HG03439 (cell line): ENCODE measurements around the gene NOM1.
"Not testable (repeated sequence)": the region's sequence is repeated elsewhere in the genome, so short reads cannot be mapped to it uniquely, and the experiment has no call there.

ENCODE experiments used
- ATAC-seq: cut with Tn5 transposase; IDR thresholded peaks from one replicate; pipeline ENCODE4 v1.9.1; 2021; ENCODE audit warnings: mild to moderate bottlenecking, moderate library complexity; ENCODE audit not compliant: unreplicated experiment

NOM1 gene

DNA sequence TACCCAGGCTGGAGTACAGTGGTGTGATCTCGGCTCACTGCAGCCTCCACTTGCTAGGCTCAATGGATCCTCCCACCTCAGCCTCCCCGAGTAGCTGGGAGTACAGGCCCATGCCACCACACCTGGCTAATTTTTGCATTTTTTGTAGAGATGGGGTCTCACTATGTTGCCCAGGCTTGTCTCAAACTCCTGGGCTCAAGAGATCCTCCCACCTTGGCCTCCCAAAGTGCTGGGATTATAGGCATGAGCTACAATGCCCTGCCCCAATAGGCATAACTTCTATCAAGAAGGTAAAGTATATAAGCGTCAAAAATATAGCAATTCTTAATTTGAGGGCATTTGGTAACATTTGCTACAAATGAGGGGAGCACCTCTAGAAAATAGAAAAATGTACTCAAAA is 12.7 kb upstream of the NOM1 start:
- not testable (repeated sequence) for ATAC-seq

DNA sequence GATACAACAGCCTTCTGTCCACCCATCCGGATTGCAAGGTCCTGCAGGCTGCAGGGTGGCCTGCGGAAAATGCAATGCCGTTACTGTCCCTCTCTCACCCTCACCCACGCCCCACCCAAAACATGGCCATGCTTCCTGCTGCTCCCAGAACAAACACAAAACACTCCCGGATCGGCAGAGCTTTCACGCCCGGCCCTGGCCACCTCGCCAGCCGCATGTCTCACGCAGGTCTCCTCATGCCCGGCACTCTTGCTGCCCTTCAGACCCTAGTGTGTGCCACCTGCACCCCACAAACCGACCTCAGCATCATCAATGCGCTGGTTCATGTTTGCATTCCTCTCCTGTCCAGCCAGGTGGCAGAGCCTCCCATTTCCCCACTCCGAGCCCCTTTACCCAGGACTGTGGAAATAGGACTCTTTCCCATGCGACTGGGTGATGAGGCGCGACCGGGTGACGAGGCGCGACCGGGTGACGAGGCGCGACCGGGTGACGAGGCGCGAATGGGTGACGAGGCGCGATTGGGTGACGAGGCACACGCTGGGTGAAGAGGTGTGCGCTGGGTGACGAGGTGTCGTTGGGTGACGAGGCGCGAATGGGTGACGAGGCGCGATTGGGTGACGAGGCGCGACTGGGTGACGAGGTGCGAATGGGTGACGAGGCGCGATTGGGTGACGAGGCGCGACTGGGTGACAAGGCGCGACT is 8.9 kb upstream of the NOM1 start:
- ATAC-seq: no peak

DNA sequence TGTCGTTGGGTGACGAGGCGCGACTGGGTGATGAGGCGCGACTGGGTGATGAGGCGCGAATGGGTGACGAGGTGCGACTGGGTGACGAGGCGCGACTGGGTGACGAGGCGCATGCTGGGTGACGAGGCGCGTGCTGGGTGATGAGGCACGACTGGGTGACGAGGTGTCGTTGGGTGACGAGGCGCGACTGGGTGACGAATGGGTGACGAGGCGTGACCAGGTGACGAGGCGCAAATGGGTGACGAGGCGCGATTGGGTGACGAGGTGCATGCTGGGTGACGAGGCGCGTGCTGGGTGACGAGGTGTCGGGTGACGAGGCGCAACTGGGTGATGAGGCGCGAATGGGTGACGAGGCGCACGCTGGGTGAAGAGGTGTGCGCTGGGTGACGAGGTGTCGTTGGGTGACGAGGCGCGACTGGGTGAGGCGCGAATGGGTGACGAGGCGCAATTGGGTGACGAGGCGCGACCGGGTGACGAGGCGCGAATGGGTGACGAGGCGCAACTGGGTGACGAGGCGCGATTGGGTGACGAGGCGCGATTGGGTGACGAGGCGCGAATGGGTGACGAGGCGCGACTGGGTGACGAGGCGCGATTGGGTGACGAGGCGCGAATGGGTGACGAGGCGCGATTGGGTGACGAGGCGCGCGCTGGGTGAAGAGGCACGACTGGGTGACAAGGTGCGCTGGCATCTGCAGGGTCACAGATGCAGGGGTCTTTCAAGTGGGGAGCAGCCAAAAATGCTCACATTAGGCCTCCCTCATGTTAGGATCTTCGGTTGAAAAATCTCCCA is 7.9 kb upstream of the NOM1 start:
- no peak for ATAC-seq

DNA sequence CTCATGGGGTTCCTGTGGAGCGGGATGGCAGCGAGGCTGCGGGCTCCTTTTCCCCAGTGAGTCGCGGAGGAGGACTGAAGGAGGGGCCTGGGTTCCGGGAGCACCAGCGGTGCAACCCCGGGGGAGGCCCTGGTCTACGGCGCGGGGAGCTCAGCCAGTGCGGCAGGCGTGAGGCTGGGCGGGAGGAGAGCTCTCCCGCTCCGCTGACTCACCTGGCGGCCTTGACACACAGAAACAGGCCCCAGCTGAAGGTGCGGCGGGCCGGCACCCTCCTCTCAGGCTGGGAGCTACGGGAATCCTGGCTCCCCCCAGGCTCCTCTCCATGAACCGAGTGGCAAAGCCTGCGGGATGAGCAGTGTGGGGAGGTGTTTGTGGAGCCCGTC is 6.8 kb upstream of the NOM1 start:
- ATAC-seq: no peak

DNA sequence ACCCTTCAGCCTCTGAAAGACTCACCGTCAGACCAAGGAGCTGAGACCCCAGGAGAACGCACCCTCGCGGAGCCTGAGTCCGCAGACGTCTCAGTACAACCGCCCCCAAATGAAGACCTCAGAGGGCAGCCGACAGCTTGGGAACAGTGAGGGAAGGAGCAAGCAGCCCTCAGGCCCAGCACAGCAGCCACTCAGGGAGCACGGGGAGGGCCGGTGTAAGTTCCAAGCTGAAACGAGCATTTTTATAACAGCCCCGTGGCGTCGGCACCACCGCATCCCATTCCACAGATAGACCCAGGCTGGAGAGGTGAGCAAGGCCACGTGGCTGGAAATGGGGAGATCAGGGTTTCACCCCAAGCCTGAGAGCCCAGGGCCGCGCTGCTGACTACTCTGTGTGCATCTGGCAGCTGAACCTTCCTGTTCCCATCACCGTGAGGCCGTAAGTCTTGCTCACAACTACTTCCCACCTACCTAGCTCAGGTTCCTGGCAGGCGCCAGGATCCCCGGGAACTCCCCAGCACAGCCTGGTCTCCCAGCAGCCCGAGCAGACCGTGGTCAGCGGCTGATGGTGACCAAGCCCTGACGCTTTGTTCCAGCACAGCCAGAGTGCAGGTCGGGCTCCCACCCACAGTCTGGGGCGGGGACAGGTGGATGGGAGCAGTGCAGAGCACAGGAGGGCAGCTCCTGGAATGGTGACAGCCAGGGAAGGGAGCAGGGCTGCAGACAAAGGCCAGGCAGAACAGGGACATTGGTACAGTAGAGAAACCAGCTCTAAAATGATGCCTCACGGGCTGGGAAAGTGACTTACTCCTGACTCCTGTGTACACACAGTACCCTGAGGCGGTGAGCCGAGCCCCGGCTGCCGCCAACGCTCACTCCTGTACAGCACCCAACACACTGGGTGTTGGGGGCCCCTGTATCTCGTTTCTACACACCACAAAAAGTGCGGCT is 6.1 kb upstream of the NOM1 start:
- no peak for ATAC-seq

DNA sequence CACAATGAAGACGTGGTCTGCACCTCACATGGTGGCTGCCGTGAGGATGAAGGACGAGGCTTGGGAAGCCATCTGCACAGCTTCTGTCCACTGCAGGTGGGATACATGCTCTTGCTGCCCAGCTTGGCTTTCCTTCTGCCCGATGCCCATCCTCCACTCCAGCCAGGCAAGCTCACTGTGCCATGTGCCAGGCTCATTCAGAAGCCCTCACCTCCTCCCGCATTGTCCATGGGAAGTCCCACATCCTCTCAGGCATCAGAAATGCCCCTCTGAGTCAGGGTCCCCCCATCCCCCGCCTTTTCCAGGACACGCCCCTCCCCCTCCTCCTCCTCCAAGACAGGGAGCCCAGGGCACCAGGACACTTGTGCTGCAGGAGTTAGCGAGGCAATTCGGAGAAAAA is 4.6 kb upstream of the NOM1 start:
- no peak for ATAC-seq

DNA sequence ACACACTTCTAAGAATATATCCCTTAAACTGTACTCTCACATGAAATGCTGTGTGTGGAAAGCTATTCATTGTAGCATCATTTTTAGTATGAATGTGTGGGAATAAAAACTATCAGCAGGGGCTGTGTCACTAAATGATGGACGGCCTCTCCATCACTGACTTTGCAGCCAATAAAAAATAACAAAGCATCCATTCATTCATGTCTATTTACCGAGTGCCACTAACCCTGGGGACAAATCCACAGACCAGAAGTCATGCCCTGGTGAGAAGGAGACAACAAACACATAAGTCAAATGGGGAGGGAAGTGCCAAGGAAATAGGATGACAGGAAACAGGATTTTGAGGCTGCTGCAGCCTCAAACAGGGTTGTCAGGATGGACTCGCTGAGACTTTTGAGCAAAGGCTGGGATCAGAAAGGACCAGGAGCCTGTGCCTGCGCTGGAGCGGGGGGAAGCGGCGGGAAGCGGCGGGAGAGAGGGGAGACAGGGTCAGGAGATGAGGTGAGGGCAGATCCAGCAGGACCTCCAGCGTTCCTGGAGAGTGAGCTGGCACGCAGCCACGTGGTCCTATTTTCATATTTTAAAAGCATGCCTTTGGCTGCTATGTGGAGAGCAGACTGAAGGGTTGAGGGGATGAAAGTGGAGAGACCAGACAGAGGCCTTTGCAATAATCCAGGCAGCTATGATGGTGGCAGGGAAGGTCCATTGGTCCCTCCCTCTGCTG is 2.2 kb upstream of the NOM1 start:
- ATAC-seq: no peak

DNA sequence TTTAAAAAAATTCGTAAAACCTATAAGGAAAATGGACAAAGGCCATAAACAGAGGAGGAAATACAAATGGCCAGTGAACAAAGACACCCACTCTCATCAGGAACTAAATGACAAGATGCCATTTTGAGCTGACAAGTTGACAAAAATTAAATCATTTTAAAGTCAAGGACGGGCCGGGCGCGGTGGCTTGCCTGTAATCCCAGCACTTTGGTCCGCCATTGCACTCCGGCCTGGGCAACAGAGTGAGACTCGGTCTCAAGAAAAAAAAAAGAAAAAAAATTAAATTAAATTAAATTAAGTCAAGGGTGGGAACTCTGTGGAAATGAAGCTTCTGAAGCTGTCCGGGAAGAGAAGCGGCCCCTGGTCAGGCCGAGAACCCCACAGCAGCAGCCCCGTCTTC is 1.2 kb upstream of the NOM1 start:
- no peak for ATAC-seq

DNA sequence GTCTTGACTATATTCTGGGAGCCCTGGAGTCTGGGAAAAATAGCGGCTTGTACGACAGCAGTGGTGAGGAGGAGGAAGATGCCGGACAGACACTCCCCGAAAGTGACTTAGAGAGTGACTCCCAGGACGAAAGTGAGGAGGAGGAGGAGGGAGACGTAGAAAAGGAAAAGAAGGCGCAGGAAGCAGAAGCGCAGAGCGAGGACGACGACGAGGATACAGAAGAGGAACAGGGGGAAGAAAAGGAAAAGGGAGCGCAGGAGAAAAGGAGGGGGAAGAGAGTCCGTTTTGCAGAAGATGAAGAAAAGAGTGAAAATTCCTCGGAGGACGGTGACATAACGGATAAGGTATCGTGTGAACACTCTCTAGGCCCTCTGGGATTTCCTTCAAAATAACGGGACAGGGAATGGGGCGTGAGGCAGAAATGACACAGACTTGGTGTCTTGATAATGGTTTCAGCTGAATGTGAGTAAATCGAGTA is 908 bp downstream of the NOM1 start:
- no peak for ATAC-seq

DNA sequence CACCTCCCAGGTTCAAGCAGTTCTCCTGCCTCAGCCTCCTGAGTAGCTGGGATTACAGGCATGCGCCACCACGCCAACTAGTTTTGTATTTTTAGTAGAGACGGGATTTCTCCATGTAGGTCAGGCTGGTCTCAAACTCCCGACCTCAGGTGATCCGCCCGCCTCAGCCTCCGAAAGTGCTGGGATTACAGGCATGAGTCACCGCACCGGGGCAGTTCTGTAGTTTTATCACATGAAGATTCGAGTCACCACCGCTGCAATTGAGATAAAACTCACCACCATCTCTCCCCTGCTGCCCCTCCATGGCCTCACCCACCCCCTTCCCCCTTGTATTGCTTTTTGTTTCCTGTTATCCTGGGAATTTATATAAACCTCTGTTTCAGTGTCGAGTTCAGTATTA is 3.7 kb downstream of the NOM1 start:
- not testable (repeated sequence) for ATAC-seq

DNA sequence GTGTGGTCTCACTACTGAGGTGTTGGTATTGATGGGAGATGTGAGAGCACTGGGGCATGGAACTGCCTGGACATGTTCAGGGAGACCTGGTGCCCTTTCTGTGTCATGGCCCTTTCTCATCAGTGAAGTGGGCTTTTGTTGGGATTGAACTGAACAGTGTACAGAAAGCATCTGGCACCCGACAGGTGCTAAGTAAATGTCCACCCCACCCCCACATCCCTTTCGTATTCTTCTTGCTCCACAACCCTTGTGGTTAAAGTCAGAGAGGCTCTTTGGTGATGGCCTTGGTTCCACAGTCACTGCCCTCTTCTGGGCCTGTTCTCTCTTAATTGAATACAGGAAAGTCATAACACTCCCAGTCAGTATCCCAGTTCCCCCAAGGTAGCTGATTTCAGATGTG is 5.4 kb downstream of the NOM1 start:
- ATAC-seq: no peak

DNA sequence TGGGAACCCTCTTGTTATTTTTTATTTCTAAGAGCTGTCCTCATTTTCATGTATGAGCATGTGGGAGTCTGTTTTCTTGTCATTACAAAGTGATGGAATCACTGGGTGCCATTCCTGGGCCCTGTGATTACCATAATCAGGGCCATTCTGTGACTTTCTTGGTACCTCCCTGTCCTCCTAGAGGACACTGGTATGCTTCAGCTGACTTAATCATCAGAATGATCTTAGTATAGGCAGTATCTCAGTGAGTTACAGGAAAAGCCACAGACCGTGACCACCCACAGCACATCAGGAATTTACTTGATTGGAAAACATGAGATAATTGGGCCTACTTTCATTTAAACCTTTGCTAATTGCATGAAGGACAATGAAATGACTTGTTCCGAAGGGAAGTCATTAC is 7.2 kb downstream of the NOM1 start:
- ATAC-seq: no peak

DNA sequence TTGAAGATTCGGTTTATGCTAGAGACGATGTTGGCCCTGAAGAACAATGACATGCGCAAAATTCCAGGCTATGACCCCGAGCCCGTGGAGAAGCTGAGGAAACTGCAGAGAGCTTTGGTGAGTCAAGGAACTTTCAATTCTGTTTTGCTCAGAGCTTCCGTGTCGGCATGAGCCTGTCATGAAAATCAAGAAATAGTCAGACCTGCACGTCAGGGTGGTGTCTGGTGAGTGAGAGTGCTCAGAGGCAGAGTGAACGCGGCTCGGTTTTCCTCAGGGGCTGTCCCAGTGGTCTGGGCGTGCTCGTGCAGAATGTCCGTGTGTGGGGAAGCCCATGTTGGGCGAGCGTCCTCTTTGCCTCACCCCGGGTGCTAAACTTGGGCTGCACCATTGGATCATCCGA is 12.6 kb downstream of the NOM1 start:
- ATAC-seq: no peak

DNA sequence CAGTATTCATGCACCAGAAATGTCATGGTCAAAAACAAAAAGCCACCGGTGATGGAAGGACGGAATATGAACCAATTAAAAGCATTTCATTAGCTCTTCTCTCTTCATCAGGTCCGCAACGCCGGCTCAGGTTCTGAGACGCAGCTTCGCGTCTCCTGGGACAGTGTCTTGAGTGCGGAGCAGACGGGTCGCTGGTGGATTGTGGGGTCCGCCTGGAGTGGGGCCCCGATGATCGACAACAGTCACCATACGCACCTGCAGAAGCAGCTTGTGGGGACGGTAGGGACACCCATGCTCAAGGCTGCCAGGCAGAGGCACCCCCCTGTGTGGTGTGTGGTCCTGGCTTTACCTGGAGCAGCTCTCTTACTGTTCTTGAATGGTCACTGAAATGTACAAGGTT is 13.4 kb downstream of the NOM1 start:
- ATAC-seq: no peak

DNA sequence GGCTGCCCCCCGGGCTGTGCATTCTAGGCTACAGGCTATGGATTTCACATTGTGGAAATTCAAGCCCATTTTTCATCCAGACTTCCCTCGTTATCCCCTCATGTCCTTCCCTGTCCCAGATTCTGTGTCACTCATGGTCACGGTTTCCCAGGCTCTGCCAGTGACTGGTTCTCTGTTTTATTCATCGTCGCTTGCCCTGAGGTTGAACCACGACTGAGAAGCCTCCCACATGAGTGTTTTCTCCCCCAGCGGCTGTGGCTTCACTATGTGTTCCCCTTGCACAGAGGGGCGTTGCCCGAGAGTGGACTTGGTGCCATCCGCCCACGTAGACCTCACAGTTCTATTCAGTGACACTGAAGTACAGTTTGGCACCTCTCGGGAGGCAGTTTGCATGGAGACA is 14.0 kb downstream of the NOM1 start:
- ATAC-seq: no peak

DNA sequence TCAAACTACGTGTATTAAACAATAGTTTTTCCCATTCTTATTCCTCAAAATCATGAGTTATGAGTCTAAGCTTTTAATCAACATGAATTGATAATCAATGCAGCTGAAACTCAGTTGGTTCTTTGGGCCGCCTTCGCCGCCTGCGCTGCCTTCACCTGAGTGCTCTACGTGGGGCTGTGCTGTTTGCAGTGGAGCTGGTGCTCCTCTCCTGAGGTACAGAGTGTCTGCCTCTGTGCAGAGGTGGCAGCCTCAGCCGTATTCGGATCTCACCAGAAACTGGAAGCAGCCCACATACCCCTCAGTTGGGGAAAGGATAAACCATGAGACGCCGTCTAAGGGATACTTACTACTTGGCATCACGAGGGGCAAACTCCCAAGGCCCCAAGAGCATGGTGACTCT is 15.5 kb downstream of the NOM1 start:
- no peak for ATAC-seq

DNA sequence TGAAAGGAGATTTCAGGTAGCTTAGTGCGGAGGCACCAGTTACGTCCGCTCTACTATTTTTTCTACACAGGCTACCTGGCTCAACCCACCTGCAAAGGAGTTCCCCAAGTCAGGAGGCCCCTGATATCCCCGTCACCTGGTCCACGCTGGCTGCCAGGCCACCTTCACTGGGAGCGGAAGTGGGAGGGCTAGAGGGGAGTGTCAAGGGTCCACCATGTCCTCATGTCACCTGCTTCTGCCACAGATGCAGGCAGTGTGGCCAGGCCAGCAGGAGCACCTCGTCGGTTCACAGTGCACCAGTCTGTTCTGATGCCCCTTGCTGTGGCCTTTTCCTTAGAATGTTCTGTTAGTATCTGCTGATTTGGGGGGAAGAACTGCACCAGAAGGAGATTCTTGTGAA is 16.9 kb downstream of the NOM1 start:
- ATAC-seq: no peak

DNA sequence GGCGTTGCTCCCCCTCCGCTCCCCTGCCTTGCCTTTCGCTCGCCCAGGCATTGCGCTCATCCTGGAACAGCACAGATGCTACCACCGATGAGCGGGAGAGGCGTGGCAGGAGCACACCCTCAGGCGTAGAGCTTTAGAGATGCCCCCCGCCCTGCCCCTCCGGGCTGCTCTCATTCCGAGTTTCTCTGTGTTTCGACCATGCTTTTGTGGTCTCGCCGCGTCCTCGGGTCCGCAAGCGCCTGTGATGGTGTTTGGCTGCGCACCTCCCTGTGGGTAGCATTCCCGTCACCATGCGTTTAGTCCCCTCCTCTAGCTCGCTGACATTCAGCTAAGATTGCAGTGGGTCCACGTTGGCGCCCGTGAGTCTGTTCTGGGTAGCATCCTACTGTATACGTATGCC is 18.7 kb downstream of the NOM1 start:
- no peak for ATAC-seq

DNA sequence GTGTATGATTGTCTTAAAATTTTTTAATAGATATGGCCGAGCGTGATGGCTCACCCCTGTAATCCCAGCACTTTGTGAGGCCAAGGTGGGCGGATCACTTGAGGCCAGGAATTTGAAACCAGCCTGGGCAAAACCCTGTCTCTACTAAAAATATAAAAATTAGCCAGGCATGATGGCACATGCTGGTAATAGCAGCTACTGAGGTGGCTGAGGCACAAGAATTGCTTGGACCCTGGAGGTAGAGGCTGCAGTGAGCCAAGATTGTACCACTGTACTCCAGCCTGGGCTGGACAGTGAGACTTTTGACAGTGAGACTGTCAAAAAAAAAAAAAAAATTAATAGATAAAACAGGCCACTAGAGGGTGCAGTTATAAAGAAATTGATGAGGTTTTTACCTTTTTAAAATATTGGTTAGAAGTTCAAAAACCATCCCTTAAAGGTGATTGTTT is 20.5 kb downstream of the NOM1 start:
- ATAC-seq: no peak

DNA sequence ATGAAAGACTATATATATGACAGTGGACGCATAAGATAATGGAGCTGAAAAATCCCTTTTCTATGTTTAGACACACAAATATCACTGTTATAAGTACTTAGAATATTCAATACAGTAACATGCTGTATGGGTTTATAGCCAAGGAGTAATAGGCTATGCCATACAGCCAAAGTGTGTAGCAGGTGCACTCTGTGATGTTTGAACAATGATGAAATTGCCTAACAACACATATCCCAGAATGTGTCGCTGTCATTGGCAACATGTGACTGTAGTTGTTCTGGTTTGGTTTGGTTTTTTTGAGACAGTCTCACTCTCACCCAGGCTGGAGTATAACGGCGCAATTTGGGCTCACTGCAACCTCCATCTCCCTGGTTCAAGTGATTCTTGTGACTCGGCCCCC is 26.1 kb downstream of the NOM1 start:
- no peak for ATAC-seq
